ENCODE measurements around the gene FOXO1. TPM values are rescaled to one million over a fixed set of nuclear protein-coding genes. Genes with fewer than 3 reads are reported as not detected.

The FOXO1 gene
- total RNA-seq, 1 experiment from 2014 or later = 12.2 TPM

DNA sequence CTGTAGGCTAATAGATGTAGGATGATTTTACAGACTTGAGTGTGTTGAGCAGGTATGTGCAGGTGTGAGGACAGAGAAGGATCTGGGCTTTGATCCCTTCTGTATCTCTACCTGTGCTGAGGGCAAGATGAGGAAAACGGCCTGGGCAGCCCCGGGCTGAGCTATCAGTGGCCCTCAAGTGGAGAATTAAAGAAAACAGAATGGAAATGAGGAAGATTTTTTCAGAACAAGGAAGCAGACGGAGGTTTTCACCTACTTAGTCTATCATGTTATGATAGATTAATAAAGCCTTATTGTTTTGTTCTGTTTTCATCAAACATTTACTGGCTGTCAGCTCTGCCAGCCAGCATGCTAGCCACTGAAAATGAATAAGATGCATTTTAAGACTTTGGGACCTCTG lies 22.3 kb upstream of the FOXO1 start:
- Histone ChIP-seq H3K9me2 (ENCODE audit: insufficient read depth) (no peaks in the 10 kb centered on the region), H3K9me3 (ENCODE audit: control insufficient read depth in 1 of 2, insufficient read depth in 1 of 2, low read depth in 1 of 2, low read length in 2 of 2) (no peaks in the 10 kb centered on the region), H3K79me2 (ENCODE audit: insufficient read depth, low read length) (no peaks in the 10 kb centered on the region), H4K20me1 (ENCODE audit: insufficient read depth) (no peaks in the 10 kb centered on the region), H2AFZ (ENCODE audit: low read depth, low read length, poor library complexity, severe bottlenecking) (no peak overlapping the region), H3K36me3 (ENCODE audit: control insufficient read depth in 1 of 2, insufficient read depth in 2 of 2, low read length in 2 of 2) (no peaks in the 10 kb centered on the region), H3K4me1 (ENCODE audit: control insufficient read depth in 1 of 2, insufficient read depth in 2 of 2, low read length in 2 of 2) (peaks cover 0 to 4% of the 10 kb centered on the region in 2 experiments; a peak in 1 of 4 replicates), H3K4me2 (ENCODE audit: low read length) (no peak overlapping the region), H3K27ac (ENCODE audit: low read depth, low read length) (no peak overlapping the region), H3K9ac (ENCODE audit: low read length) (no peak overlapping the region), H3K27me3 (ENCODE audit: insufficient read depth, low read length) (no peaks in the 10 kb centered on the region), H3K4me3 (replicated peaks in 1 of 2; ENCODE audit: low read depth in 1 of 2, low read length in 2 of 2) (no peak overlapping the region)
- RAD21 ChIA-PET (ENCODE audit: low non-redundant PET in 1 of 2, low total read pairs in 2 of 2, uncharacterized antibody in 2 of 2, unreplicated experiment in 2 of 2) = no interaction called here
- CTCF ChIA-PET = no interaction called here
- DNase-seq (ENCODE audit: low read depth, low spot score) (no peak), ATAC-seq (no peak)
- TF ChIP-seq POLR2AphosphoS5 (IDR thresholded peaks at IDR 0.05; ENCODE audit: low read depth, low read length) (no peak), SP1 (IDR thresholded peaks at IDR 0.05; ENCODE audit: low read depth) (no peak), SRF (IDR thresholded peaks at IDR 0.05; ENCODE audit: low read depth) (no peak), POLR2A (IDR thresholded peaks at IDR 0.05; ENCODE audit: borderline replicate concordance, extremely low read depth, insufficient read depth, insufficient read length) (no peak), RAD21 (IDR thresholded peaks at IDR 0.05; ENCODE audit: low read depth) (no peak), JUND (IDR thresholded peaks at IDR 0.05) (no peak), FOSL1 (IDR thresholded peaks at IDR 0.05; ENCODE audit: low read depth) (no peak), EZH2phosphoT487 (IDR thresholded peaks at IDR 0.05; ENCODE audit: borderline replicate concordance) (no peak), CEBPB (IDR thresholded peaks at IDR 0.05; ENCODE audit: low read depth) (no peak), ZFX (IDR thresholded peaks at IDR 0.05) (no peak), YY1 (IDR thresholded peaks at IDR 0.05; ENCODE audit: extremely low read depth, insufficient replicate concordance, low read depth, low read length) (no peak), ZNF274 (IDR thresholded peaks at IDR 0.05; ENCODE audit: low read depth, low read length) (no peak), SIN3A (IDR thresholded peaks at IDR 0.05; ENCODE audit: low read depth) (no peak), CBX3 (IDR thresholded peaks at IDR 0.05; ENCODE audit: low read depth) (no peak)
- TF ChIP-seq, protein P1, sequence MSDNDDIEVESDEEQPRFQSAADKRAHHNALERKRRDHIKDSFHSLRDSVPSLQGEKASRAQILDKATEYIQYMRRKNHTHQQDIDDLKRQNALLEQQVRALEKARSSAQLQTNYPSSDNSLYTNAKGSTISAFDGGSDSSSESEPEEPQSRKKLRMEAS (IDR thresholded peaks at IDR 0.05) = no peak
- TF ChIP-seq, protein P2, sequence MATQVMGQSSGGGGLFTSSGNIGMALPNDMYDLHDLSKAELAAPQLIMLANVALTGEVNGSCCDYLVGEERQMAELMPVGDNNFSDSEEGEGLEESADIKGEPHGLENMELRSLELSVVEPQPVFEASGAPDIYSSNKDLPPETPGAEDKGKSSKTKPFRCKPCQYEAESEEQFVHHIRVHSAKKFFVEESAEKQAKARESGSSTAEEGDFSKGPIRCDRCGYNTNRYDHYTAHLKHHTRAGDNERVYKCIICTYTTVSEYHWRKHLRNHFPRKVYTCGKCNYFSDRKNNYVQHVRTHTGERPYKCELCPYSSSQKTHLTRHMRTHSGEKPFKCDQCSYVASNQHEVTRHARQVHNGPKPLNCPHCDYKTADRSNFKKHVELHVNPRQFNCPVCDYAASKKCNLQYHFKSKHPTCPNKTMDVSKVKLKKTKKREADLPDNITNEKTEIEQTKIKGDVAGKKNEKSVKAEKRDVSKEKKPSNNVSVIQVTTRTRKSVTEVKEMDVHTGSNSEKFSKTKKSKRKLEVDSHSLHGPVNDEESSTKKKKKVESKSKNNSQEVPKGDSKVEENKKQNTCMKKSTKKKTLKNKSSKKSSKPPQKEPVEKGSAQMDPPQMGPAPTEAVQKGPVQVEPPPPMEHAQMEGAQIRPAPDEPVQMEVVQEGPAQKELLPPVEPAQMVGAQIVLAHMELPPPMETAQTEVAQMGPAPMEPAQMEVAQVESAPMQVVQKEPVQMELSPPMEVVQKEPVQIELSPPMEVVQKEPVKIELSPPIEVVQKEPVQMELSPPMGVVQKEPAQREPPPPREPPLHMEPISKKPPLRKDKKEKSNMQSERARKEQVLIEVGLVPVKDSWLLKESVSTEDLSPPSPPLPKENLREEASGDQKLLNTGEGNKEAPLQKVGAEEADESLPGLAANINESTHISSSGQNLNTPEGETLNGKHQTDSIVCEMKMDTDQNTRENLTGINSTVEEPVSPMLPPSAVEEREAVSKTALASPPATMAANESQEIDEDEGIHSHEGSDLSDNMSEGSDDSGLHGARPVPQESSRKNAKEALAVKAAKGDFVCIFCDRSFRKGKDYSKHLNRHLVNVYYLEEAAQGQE (IDR thresholded peaks at IDR 0.05; ENCODE audit: low read depth) = no peak
- TF ChIP-seq, protein P3, sequence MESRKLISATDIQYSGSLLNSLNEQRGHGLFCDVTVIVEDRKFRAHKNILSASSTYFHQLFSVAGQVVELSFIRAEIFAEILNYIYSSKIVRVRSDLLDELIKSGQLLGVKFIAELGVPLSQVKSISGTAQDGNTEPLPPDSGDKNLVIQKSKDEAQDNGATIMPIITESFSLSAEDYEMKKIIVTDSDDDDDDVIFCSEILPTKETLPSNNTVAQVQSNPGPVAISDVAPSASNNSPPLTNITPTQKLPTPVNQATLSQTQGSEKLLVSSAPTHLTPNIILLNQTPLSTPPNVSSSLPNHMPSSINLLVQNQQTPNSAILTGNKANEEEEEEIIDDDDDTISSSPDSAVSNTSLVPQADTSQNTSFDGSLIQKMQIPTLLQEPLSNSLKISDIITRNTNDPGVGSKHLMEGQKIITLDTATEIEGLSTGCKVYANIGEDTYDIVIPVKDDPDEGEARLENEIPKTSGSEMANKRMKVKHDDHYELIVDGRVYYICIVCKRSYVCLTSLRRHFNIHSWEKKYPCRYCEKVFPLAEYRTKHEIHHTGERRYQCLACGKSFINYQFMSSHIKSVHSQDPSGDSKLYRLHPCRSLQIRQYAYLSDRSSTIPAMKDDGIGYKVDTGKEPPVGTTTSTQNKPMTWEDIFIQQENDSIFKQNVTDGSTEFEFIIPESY (IDR thresholded peaks at IDR 0.05; ENCODE audit: extremely low read depth, insufficient replicate concordance, low read length) = no peak
- POLR2A ChIA-PET = no interaction called here
- no TSS peak for BruUV-seq (replicated peaks)
- intact Hi-C loops (cut with micrococcal nuclease) = loop anchor here (10.0 kb wide), 1 partner anchor 1634 kb away; no protein-coding TSS in a partner anchor

Data from HCT116 (cell line).